ENCODE measurements around the gene FUT3. TPM values are rescaled to one million over a fixed set of nuclear protein-coding genes. Genes with fewer than 3 reads are reported as not detected.
"Not testable (repeated sequence)": the region's sequence is repeated elsewhere in the genome, so short reads cannot be mapped to it uniquely, and the experiment has no call there.

The FUT3 gene
- under 1 TPM in 3 of 4 donors, not detected in 1; 0.14 to 0.95 (median 0.55) TPM for polyA plus RNA-seq (ENCODE audit: insufficient read length in 4 of 4)

GRCh38 chr19:5851302-5851701 lies at the start of gene FUT3:
FUT3 (minus strand) TSS chr19:5851449.
- DNase-seq (ENCODE audit: low read depth in 4 of 4, low spot score in 3 of 4), result no peak

- DNase-seq (ENCODE audit: low read depth in 4 of 4, low spot score in 3 of 4), result no peak
These were observed 49.7 kb upstream of the FUT3 start for GRCh38 chr19:5900976-5901375.

GRCh38 chr19:5899728-5900526 lies 48.7 kb upstream of the FUT3 start:
- no peak for DNase-seq (ENCODE audit: low read depth in 4 of 4, low spot score in 3 of 4)

- DNase-seq (ENCODE audit: low read depth in 4 of 4, low spot score in 3 of 4), result no peak
These were observed 46.1 kb upstream of the FUT3 start for GRCh38 chr19:5897189-5897969.

GRCh38 chr19:5896365-5897076 lies 45.3 kb upstream of the FUT3 start:
- DNase-seq (ENCODE audit: low read depth in 4 of 4, low spot score in 3 of 4), result no peak

- DNase-seq (ENCODE audit: low read depth in 4 of 4, low spot score in 3 of 4), result no peak
These were observed 44.6 kb upstream of the FUT3 start for GRCh38 chr19:5895890-5896289.

- no peak for DNase-seq (ENCODE audit: low read depth in 4 of 4, low spot score in 3 of 4)
These were observed 44.2 kb upstream of the FUT3 start for GRCh38 chr19:5895409-5895808.

- no peak for DNase-seq (ENCODE audit: low read depth in 4 of 4, low spot score in 3 of 4)
These were observed 43.6 kb upstream of the FUT3 start for GRCh38 chr19:5894704-5895349.

GRCh38 chr19:5893907-5894703 lies 42.9 kb upstream of the FUT3 start:
- DNase-seq (ENCODE audit: low read depth in 4 of 4, low spot score in 3 of 4), result no peak

- no peak for DNase-seq (ENCODE audit: low read depth in 4 of 4, low spot score in 3 of 4)
These were observed 42.2 kb upstream of the FUT3 start for GRCh38 chr19:5893296-5893903.

- no peak for DNase-seq (ENCODE audit: low read depth in 4 of 4, low spot score in 3 of 4)
These were observed 41.6 kb upstream of the FUT3 start for GRCh38 chr19:5892772-5893275.

- no peak for DNase-seq (ENCODE audit: low read depth in 4 of 4, low spot score in 3 of 4)
These were observed 40.9 kb upstream of the FUT3 start for GRCh38 chr19:5891938-5892771.

- no peak for DNase-seq (ENCODE audit: low read depth in 4 of 4, low spot score in 3 of 4)
These were observed 40.3 kb upstream of the FUT3 start for GRCh38 chr19:5891572-5891937.

- DNase-seq (ENCODE audit: low read depth in 4 of 4, low spot score in 3 of 4), result no peak
These were observed 38.9 kb upstream of the FUT3 start for GRCh38 chr19:5890099-5890498.

- no peak for DNase-seq (ENCODE audit: low read depth in 4 of 4, low spot score in 3 of 4)
These were observed 38.2 kb upstream of the FUT3 start for GRCh38 chr19:5889288-5889971.

GRCh38 chr19:5884065-5884811 lies 33.0 kb upstream of the FUT3 start:
- DNase-seq (ENCODE audit: low read depth in 4 of 4, low spot score in 3 of 4), result not testable (repeated sequence)
